HUES6 (cell line): ENCODE measurements around the gene CELA1.
"Not testable (repeated sequence)": the region's sequence is repeated elsewhere in the genome, so short reads cannot be mapped to it uniquely, and the experiment has no call there.

Experiments
- H3K27ac ChIP-seq: 2 replicates; pipeline ENCODE4 v1.7.0; 2013; ENCODE audit warnings: low read depth, mild to moderate bottlenecking, low read length, inconsistent platforms
- H3K27me3 ChIP-seq: 2 replicates; pipeline ENCODE4 v1.6.1; 2013; ENCODE audit warnings: low read length; ENCODE audit not compliant: control insufficient read depth, insufficient read depth
- H3K36me3 ChIP-seq: 2 replicates; pipeline ENCODE4 v1.6.1; 2013; ENCODE audit warnings: low read length; ENCODE audit not compliant: control insufficient read depth, insufficient read depth
- H3K4me1 ChIP-seq: 2 replicates; pipeline ENCODE4 v1.6.1; 2013; ENCODE audit warnings: low read length; ENCODE audit not compliant: control insufficient read depth, insufficient read depth
- H3K4me3 ChIP-seq: 2 replicates; pipeline ENCODE4 v1.5.1; 2013; ENCODE audit warnings: low read depth, low read length
- H3K9ac ChIP-seq: one replicate; pipeline ENCODE4 v1.6.1; 2013; ENCODE audit warnings: mild to moderate bottlenecking, low read length
- H3K9me3 ChIP-seq: 2 replicates; pipeline ENCODE4 v1.6.1; 2013; ENCODE audit warnings: low read depth, low read length; ENCODE audit not compliant: control insufficient read depth, insufficient read depth

Gene CELA1

DNA sequence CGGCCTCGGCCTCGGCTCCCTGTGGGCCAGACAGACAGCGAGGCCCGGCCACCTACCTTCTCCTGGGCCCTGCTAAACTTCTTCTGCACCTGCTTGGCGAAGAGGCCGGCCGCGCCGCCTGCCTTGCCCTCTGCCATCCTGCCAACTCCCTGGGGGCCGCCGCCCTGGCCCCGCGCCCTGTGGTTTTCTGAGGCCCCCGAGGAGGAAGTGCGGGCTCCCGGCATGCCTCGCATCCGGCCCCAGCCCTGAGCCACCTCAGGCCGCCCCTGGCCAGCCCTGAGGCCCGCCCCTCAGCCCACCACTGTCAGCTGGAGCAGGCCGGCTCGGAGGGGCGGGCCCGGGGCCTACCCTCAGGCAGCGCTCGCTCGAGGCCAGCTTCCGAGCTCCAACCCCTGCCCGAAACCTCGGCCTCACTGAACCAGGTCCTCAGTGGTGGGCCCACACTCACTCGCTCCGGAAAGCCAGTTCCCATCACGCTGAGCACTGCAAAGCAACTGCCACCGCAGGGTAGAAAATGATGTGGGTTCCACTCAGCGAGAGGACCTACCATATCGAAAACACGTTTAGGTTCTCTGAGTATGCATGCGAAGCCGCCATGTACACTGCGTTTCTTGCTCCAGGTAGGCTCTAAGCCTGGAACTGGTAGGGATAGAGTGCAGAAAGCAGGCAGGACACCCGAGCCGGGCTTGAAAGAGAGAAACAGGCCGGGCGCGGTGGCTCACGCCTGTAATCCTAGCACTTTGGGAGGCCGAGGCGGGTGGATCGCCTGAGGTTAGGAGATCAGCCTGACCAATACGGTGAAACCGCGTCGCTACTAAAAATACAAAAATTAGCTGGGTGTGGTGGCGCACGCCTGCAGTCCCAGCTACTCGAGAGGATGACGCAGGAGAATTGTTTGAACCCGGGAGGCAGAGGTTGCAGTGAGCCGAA, 22.2 kb downstream of the CELA1 start, which contains the start of gene BIN2:
TSS of gene BIN2 (minus strand) at position 209 of the 930 bp plus-strand sequence. CDS start at position 137, 72 bp downstream.
- no peak within 1 kb of the TSS for H3K4me3 ChIP-seq

DNA sequence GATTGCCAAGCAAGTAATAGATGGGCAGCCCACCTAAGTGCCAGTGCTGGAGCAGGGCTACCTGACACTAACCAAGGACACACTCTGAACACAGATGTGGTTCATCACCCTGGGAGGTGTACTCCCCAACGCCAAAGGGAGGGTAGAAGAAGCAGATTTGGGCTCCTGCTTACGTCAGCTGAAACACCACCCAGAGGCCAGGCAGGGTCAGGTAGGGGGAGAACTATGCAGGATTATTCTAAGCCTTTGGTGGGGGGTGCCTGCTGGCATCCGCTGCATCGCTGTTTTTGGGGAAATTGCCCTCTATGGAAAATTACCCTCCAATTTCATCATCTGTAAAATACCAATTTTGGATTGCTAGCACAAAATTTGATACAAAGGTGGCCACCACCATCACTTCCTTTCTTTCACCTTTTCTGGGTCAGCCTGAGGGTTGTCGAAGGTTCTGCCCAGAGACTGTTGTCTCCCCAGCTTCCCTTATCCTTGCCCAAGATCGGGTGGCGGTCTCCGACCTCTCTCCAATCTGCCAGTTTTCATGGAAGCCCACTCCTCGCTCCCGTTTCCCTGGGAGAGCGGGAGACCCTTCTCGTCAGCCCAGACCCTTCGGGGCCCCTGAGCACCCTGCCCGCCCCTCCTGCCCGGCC, 23.0 kb downstream of the CELA1 start:
- Histone ChIP-seq H3K4me1 (peaks cover 41% of the 10 kb centered on the region), H3K4me3 (no peak overlapping the region), H3K27me3 (no peaks in the 10 kb centered on the region), H3K36me3 (no peaks in the 10 kb centered on the region), H3K9me3 (no peaks in the 10 kb centered on the region), H3K9ac (no peak overlapping the region), H3K27ac (no peak overlapping the region)

More for the DNA sequence above, 22.2 kb downstream of the CELA1 start, which contains the start of gene BIN2:
- Histone ChIP-seq H3K27ac (no peak within 1 kb of the TSS), H3K36me3 (no peaks in the 10 kb centered on the region), H3K27me3 (no peaks in the 10 kb centered on the region), H3K4me1 (peaks cover 34% of the 10 kb centered on the region), H3K9me3 (no peaks in the 10 kb centered on the region), H3K9ac (no peak within 1 kb of the TSS)

DNA sequence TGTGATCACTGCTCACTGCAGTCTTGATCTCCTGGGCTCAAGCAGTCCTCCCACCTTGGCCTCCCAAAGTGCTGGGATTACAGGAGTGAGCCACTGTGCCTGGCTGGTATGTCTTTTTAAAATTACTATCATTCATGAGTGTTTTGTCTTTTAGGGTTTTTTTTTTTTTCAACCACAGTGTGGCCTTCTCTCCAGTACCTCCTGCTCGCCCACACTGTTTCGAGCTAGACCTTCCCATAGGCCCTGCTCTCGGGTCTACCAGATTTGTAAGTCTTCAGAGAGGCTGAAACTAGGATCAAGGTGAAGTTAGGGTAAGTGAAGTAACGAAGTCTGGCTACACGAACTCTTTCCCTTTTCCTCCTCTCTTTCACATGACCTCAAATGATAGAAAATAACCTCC, 24.0 kb downstream of the CELA1 start:
- no peak overlapping the region for H3K27ac ChIP-seq
- no peaks in the 10 kb centered on the region for H3K27me3 ChIP-seq
- H3K36me3 ChIP-seq = no peaks in the 10 kb centered on the region
- no peak overlapping the region for H3K4me3 ChIP-seq
- H3K4me1 ChIP-seq = peaks cover 41% of the 10 kb centered on the region
- H3K9me3 ChIP-seq = no peaks in the 10 kb centered on the region
- H3K9ac ChIP-seq = no peak overlapping the region

DNA sequence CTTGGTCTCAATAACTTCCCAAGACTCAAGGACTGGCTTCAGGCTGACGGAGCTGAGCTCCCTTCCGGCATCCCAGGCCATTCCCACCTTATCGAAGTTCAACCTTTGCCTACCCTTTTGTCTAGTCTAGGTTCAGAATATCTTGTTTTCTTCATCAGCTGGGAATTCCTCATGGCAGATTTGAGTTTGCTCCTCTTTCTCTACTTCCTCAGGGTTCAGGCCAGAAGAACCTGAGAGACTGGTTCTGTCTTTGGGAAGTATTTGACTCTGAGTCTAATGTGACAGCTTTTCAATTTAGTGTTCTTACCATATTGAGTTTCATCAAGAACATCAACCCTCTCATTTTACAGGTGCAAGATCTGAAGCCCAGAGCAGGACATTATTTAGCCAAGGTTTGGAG, 24.6 kb downstream of the CELA1 start:
- Histone ChIP-seq H3K9me3 (no peaks in the 10 kb centered on the region), H3K27me3 (no peaks in the 10 kb centered on the region), H3K27ac (no peak overlapping the region), H3K4me1 (peaks cover 37% of the 10 kb centered on the region), H3K9ac (no peak overlapping the region), H3K4me3 (no peak overlapping the region), H3K36me3 (no peaks in the 10 kb centered on the region)

DNA sequence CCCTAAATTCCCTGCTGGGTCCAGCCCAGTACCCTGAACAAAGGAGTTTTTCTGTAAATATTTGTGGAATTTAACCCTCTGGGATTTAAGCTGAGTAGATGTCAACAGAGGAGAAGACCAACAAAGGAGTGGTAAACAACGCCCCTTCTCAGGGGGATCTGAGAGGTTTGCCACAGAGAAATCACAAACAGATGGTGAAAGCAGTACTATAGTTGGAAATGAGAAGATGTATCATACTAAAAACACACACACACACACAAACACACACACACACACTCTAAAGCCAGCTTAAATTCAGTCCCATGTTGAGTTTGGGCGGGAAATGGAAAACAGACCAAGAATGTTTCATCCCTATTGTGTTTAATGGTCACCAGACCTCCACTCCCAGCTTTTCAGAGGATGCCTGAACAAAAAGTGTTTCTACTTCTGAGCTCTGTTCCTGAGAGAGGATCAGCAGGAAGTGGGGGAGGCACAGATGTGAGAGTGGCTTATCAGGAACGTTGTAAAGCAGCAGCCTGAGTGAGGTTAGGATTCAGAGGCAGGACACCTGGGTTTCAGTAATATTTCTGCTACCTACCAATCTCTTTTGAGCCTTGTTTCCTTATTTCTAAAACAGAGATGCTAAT, 25.7 kb downstream of the CELA1 start:
- Histone ChIP-seq H3K9me3 (no peaks in the 10 kb centered on the region), H3K4me3 (no peak overlapping the region), H3K27me3 (no peaks in the 10 kb centered on the region), H3K4me1 (peaks cover 34% of the 10 kb centered on the region), H3K27ac (peak overlapping the region; percentile 57; the same call in 1 of the 2 replicates), H3K36me3 (no peaks in the 10 kb centered on the region), H3K9ac (peak overlapping the region; percentile 52)

DNA sequence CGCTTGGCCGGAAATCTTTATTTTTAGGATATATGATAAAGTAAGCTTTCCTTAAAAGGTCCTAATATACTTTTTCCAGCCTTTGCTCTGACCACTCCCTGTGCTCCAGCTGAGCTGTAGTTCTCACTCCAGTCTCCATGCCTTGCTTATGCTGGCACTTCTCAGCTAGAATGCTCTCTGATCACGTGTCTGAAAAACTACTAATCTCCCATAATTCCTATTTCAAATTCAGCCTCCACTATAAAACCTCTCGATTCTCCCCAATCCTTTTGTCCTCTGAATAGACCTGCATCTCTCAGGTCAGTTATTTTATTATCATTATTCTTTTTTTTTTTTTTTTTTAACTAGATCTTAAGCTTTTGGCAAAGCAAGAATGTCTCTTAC, 26.2 kb downstream of the CELA1 start:
- Histone ChIP-seq H3K27me3 (no peaks in the 10 kb centered on the region), H3K9ac (no peak overlapping the region), H3K4me1 (peaks cover 34% of the 10 kb centered on the region), H3K36me3 (no peaks in the 10 kb centered on the region), H3K27ac (peak overlapping the region; percentile 40; the same call in 1 of the 2 replicates), H3K4me3 (no peak overlapping the region), H3K9me3 (no peaks in the 10 kb centered on the region)

DNA sequence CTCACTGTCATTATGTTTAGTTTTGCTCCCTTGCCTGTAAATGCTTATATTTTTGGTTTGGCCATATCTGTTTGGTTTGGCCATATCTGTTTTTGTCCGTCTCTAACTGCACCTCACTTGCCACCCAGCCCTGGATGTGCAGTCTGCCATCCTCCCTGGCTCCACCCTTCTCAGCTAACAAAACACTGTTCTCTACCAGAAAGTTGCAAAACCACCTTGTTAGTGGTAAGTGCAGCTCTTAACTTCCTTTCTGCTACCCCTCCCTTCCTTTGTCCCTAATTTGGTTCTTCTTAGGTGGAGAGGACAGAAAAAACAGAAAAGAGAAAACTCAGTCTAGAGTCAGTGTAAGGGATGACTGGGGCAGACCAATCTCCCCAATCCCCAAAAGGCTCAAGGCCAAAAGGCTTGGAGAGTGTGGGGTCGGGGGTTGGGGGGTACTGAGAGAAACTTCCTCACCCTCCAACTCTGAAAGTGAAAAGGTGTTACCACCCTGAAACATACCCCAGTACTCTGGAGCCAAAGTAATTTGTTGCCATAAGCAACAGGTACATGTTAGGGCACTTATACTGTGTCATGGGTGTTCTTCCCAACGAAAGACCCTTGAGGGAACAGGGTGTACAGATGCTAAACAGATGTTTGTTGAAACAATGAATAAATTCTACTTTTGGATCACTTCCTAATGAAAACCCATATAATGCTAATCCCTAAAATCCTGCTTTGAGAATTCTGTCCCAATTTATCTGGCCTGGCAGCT, 27.5 kb downstream of the CELA1 start:
- no peaks in the 10 kb centered on the region for H3K9me3 ChIP-seq
- no peak overlapping the region for H3K27ac ChIP-seq
- no peak overlapping the region for H3K9ac ChIP-seq
- H3K27me3 ChIP-seq = no peaks in the 10 kb centered on the region
- peaks cover 34% of the 10 kb centered on the region for H3K4me1 ChIP-seq
- H3K36me3 ChIP-seq = no peaks in the 10 kb centered on the region
- no peak overlapping the region for H3K4me3 ChIP-seq

DNA sequence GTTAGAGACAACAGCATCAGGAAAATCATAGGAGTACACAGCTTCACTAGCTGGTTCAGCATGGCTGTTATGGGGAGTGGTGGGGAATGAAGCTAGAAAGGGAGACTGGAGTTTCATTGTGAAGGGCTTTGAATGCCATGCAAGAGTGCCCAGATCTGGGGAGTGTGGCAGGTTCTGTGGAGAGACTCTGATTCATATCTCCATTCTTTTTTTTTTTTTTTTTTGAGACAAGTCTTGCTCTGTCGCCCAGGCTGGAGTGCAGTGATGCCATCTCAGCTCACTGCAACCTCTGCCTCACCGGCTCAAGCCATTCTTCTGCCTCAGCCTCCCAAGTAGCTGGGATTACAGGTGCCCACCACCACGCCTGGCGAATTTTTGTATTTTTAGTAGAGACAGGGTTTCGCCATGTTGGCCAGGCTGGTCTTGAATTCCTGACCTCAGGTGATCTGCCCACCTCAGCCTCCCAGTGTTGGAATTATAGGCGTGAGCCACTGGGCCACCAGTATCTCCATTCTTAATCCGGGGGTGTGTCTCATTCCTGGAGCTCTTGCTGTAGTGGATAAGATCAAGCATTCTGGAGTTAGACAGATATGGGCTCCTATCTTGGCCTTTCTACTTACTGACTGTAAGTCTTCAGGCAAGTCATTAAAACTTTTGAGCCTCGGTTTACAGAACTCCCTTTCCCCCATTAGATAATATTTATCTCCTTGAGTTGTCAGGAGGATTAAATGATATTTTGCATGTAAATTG, 28.2 kb downstream of the CELA1 start:
- H3K36me3 ChIP-seq, H3K9ac ChIP-seq, H3K27ac ChIP-seq, H3K4me3 ChIP-seq, H3K9me3 ChIP-seq, H3K27me3 ChIP-seq: not testable (repeated sequence)
- H3K4me1 ChIP-seq = peaks cover 29% of the 10 kb centered on the region

DNA sequence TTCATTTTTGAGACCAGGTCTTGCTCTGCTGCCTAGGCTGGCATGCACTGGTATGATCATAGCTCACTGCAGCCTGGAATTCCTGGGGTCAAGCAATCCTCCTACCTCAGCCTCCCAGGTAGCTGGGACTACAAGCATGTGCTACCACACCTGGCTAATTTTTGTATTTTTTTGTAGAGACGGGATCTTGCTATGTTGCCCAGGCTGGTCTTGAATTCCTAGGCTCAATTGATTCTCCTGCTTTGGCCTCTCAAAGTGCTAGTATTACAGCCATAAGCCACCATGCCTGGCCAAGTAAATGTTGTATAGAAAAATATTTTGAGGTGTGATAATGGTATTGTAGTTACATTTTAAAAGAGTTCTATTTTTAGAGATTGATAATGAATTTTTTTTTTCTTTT, 35.1 kb downstream of the CELA1 start:
- H3K27ac ChIP-seq = no peak overlapping the region
- H3K4me3 ChIP-seq = no peak overlapping the region
- 0 out of 2 replicates have a peak, but pooled peaks cover 2% of the 10 kb centered on the region for H3K4me1 ChIP-seq
- H3K9ac ChIP-seq = no peak overlapping the region
- no peaks in the 10 kb centered on the region for H3K9me3 ChIP-seq
- H3K36me3 ChIP-seq = no peaks in the 10 kb centered on the region
- H3K27me3 ChIP-seq = no peaks in the 10 kb centered on the region
